Measurements from ENCODE around the gene ZMYND8.

ZMYND8 gene

DNA sequence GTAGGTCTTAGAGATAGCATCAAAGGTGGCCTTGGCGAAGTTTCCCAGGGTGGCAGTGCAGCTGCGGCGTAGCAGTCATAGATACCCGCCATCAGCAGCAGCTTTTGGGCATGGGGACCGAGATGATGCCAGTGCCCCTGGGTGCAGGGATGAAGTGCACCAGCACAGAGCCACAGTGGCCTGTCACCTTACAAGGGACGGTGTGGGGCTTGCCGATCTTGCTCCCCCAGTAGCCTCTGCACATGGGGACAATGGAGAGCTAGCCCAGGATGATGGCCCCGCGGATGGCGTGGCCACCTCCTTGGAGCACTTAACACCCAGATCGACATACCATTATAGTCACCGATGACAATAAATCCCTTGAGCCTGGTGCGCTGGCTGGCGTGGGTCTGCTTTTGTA lies 195.5 kb downstream of the ZMYND8 start:
- DNase-seq, result no peak

DNA sequence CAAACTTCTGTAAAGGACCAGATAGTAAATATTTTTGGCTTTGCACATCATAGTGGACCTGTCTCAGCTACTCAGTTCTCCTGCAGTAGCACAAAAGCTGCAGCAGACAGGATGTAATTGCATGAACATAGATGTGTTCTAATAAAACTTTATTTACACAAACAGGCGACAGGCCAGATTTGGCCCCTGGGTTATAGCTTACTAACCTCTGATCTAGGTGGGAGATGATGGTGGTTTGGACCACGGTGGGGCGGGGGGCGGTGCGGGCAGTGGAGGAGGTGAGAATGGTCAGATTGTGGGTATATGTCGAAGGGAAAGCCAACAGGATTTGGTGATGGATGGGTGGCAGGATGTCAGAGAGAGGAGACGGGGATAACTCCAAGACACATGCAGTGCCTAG lies 196.3 kb downstream of the ZMYND8 start:
- DNase-seq, result no peak
